Thyroid gland (tissue), 4 donors: ENCODE results near the gene CYP3A4.
"Not testable (repeated sequence)": the region's sequence is repeated elsewhere in the genome, so short reads cannot be mapped to it uniquely, and the experiment has no call there.

ENCODE experiments used
- CTCF ChIP-seq, 6 experiments: fragments of 200-600 bp in 3 of 6; fragments of 450-650 bp in 3 of 6; sonication (generic) in 3 of 6; IDR thresholded peaks; one replicate each; pipeline ENCODE4 v1.5.1; 2016 to 2019; ENCODE audit warnings: antibody characterized with exemption in 6 of 6, mild to moderate bottlenecking in 2 of 6, inconsistent platforms in 1 of 6, moderate library complexity in 1 of 6
- POLR2A ChIP-seq, 2 donors: fragments of 450-650 bp; IDR thresholded peaks; one replicate each; pipeline ENCODE4 v1.6.1; 2017; ENCODE audit warnings: antibody characterized with exemption in 2 of 2, mild to moderate bottlenecking in 2 of 2, moderate library complexity in 1 of 2

- not testable (repeated sequence) for TF ChIP-seq CTCF, POLR2A (IDR thresholded peaks at IDR 0.05)
Observed at GRCh38 chr7:99751322-99752052, 32.5 kb downstream of the CYP3A4 start.
